ENCODE results near the gene OR51B5. TPM values are rescaled to one million over a fixed set of nuclear protein-coding genes. Genes with fewer than 3 reads are reported as not detected.

Gene OR51B5
- total RNA-seq, 4 donors from 2014 or later: not detected

DNA sequence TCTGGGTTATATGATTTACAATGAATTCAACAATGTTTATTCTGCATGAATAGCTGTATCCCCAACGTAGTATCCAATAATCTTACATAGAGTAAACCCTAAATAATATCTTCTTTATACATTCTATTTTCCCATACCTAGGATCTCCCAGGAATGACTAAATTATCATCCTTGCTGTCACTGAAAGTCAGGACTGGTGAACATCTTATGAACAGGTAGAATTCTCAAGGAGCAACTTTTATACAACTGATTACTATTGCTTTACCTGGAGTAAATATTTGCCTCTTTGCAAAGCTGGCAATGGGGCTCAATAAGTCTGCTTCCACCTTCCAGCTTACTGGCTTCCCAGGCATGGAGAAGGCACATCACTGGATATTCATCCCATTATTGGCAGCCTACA lies 7.9 kb upstream of the OR51B5 start, which contains the start of gene OR51B6:
TSS of gene OR51B6 (plus strand) at position 301 of the 400 bp plus-strand sequence. CDS start at position 301, 0 bp downstream.
- no peaks in the 10 kb centered on the region for H3K27me3 ChIP-seq
- H3K4me1 ChIP-seq: no peaks in the 10 kb centered on the region
- DNase-seq (no peak), ATAC-seq (no peak)
- TF ChIP-seq POLR2A (IDR thresholded peaks at IDR 0.05): no peak
- TF ChIP-seq, protein P1, sequence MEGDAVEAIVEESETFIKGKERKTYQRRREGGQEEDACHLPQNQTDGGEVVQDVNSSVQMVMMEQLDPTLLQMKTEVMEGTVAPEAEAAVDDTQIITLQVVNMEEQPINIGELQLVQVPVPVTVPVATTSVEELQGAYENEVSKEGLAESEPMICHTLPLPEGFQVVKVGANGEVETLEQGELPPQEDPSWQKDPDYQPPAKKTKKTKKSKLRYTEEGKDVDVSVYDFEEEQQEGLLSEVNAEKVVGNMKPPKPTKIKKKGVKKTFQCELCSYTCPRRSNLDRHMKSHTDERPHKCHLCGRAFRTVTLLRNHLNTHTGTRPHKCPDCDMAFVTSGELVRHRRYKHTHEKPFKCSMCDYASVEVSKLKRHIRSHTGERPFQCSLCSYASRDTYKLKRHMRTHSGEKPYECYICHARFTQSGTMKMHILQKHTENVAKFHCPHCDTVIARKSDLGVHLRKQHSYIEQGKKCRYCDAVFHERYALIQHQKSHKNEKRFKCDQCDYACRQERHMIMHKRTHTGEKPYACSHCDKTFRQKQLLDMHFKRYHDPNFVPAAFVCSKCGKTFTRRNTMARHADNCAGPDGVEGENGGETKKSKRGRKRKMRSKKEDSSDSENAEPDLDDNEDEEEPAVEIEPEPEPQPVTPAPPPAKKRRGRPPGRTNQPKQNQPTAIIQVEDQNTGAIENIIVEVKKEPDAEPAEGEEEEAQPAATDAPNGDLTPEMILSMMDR (IDR thresholded peaks at IDR 0.05 in 4 of 5, conservative IDR thresholded peaks at IDR 0.05 in 1 of 5): no peak
- no peak within 1 kb of the TSS for H3K27ac ChIP-seq
- H3K4me3 ChIP-seq: no peak within 1 kb of the TSS
- intact Hi-C loops (cut with DNase I; ENCODE audit: low total_unique reads): no loop called here
- in situ Hi-C loops (cut with MboI; ENCODE audit: low sequenced_read_pairs in 4 of 4): no loop called here
- no peaks in the 10 kb centered on the region for H3K36me3 ChIP-seq
- H3K9me3 ChIP-seq: no peaks in the 10 kb centered on the region

DNA sequence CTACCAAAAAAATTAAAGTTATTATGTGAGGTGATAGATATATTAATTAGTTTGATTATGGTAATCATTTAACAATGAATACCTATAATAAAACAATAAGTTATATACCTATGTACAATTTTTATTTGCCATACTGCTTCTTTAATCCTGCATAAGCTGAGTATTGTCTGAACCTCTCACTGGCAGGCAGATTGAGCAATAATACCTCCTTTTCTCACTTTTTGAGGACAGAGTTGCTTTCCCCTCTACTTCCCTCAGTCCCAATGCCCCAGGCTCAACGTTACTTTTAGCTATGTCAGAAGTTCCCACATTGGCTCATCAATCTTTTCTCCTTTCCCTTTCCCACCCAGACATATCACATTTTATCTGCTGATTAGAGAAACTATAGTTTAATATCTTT lies 6.2 kb upstream of the OR51B5 start:
- no peaks in the 10 kb centered on the region for H3K4me1 ChIP-seq
- no peak for TF ChIP-seq POLR2A (IDR thresholded peaks at IDR 0.05)
- TF ChIP-seq, protein P1 (IDR thresholded peaks at IDR 0.05 in 4 of 5, conservative IDR thresholded peaks at IDR 0.05 in 1 of 5): no peak
- H3K4me3 ChIP-seq: no peak overlapping the region
- DNase-seq: no peak
- in situ Hi-C loops (cut with MboI; ENCODE audit: low sequenced_read_pairs in 4 of 4): no loop called here
- H3K9me3 ChIP-seq: no peaks in the 10 kb centered on the region
- ATAC-seq: no peak
- intact Hi-C loops (cut with DNase I; ENCODE audit: low total_unique reads): no loop called here
- no peaks in the 10 kb centered on the region for H3K36me3 ChIP-seq
- no peaks in the 10 kb centered on the region for H3K27me3 ChIP-seq
- H3K27ac ChIP-seq: no peak overlapping the region

DNA sequence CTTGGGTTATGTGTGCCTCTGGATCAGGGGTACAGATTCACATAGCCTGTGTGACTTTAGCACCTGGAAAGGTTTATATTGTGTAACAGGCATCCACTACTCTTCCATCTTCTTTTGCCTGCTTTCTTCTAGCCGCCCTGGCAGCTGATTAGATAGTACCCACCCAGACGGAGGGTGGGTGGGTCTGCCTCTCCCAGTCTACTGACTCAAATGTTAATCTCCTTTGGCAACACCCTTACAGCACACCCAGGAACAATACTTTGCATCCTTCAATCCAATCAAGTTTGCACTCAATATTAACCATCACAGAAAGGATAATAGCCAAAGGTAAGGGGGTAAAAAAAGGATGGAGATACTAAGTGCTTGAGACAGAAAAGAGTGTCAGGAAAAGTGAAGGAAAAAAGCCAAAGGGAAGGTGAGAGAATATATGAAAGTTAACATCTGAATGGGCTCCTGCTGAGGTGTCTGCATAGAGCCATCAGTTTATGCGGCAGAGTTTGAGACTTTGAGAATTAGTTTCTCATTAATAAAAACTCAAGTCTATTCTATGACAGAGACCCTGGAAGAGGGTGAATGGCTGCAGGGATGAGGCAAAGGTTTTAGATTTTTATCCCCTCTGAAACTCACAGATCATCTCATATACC lies 5.3 kb upstream of the OR51B5 start:
- intact Hi-C loops (cut with DNase I; ENCODE audit: low total_unique reads) (no loop called here), in situ Hi-C loops (cut with MboI; ENCODE audit: low sequenced_read_pairs in 4 of 4) (no loop called here)
- Histone ChIP-seq H3K4me1 (no peaks in the 10 kb centered on the region), H3K4me3 (no peak overlapping the region), H3K36me3 (no peaks in the 10 kb centered on the region), H3K27me3 (no peaks in the 10 kb centered on the region), H3K9me3 (no peaks in the 10 kb centered on the region), H3K27ac (no peak overlapping the region)
- DNase-seq (no peak), ATAC-seq (no peak)
- TF ChIP-seq, protein P1 (IDR thresholded peaks at IDR 0.05 in 4 of 5, conservative IDR thresholded peaks at IDR 0.05 in 1 of 5): no peak
- no peak for TF ChIP-seq POLR2A (IDR thresholded peaks at IDR 0.05)

DNA sequence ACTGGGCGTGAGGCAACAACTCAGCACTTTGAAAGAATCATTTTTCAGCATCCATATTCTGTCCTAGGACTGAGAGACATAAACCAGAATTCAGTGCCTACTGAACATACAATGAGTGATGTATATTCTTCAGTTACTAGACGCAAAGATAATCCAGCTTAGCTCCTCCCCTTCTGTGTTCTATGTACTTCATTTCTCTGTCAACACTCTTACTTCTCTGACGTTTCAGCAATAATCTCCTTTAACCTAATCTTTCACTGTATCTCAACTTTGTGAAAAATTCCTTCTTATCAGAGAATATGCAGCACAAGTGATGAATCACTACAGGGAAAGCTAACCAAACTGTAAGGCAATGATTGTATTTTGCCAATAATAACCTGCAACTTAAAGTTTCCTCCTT lies 2.5 kb upstream of the OR51B5 start:
- Histone ChIP-seq H3K9me3 (no peaks in the 10 kb centered on the region), H3K27me3 (no peaks in the 10 kb centered on the region), H3K36me3 (no peaks in the 10 kb centered on the region), H3K4me3 (no peak overlapping the region), H3K27ac (no peak overlapping the region), H3K4me1 (no peaks in the 10 kb centered on the region)
- ATAC-seq: no peak
- intact Hi-C loops (cut with DNase I; ENCODE audit: low total_unique reads) (no loop called here), in situ Hi-C loops (cut with MboI; ENCODE audit: low sequenced_read_pairs in 4 of 4) (no loop called here)
- no peak for DNase-seq
- TF ChIP-seq, protein P1 (IDR thresholded peaks at IDR 0.05 in 4 of 5, conservative IDR thresholded peaks at IDR 0.05 in 1 of 5): no peak

Measured in gastrocnemius medialis (tissue), 4 donors.